Ureter (tissue), 1 donor: ENCODE measurements around the gene SLC25A21. TPM values are rescaled to one million over a fixed set of nuclear protein-coding genes. Genes with fewer than 3 reads are reported as not detected.

Experiments
- DNase-seq: peaks from one replicate; pipeline ENCODE4 v3.0.0-alpha.2; 2020; ENCODE audit warnings: low spot score
- total RNA-seq: library from RNA; stranded (reverse); gene quantifications from one replicate; pipeline ENCODE4 v1.2.4, GENCODE V29; 2023
- donor health status: DM: yes; HTN: yes; CAD: no.

Gene SLC25A21
- total RNA-seq, 1 donor from 2014 or later: 2.2 TPM

- no peak for DNase-seq
Measured at GRCh38 chr14:36767603-36768281, 404.7 kb downstream of the SLC25A21 start.

- no peak for DNase-seq
Measured at GRCh38 chr14:36766974-36767373, 405.4 kb downstream of the SLC25A21 start.

DNA sequence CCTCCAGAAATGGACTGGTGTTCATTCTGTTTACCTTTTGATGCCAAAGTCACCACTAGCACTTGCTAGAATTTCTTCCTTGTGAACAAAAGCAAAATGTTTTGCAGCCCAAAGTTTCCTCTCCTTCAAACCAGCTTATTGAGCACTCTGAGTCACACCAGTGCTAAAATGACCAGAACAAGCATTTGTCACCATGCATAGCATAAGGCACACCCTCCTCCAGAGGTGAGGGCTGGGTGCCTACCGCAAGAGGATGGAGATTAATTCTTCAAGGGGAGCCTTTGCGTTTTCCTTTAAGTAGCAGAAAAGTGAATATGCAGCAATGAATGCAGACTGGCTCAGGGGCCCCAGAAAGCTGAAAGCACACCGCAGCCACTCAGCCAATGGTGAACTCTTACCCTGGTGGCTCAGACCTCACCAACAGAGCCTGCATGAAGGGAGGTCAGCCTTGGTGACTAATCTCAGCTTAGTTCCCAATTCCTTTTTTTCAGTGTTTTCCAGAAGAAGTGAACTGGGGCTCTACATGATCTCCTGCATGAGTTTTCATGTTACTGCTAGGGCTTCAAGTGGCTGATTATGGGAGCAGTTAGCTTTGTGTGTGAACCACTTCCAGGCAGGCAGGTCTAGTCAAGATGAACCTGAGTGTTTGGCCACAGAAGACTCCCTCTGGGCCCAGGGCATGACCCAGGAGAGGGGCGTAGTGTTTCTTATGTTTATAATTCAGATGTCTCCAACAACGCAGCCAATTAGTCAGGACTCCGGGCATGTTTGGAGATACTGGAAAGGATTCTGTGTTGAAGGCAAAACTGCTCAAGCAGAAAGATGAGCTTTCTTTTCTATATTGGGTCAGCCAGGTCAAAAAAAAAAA is 414.4 kb downstream of the SLC25A21 start:
- no peak for DNase-seq

DNA sequence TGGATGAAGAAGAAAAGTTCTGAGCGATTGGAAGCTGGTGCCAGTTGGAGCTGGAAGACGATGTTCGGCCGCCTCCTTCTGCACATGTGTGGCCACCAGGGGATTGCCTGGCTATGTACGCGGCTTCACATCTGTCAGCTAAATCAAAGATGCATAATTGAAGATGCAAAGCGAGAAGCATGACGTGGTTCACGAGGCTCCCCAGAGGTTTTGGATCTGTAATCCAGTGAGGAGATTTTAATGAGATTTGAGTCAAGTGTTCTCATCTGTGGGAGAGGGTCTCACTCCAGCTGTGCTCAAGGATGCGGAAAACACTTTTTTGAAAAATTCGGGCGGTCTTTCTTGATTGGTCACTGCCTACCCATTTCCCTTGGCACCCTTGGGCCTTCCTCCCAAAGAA is 416.2 kb downstream of the SLC25A21 start:
- no peak for DNase-seq

- no peak for DNase-seq
Measured at GRCh38 chr14:36755756-36756155, 416.6 kb downstream of the SLC25A21 start.

DNA sequence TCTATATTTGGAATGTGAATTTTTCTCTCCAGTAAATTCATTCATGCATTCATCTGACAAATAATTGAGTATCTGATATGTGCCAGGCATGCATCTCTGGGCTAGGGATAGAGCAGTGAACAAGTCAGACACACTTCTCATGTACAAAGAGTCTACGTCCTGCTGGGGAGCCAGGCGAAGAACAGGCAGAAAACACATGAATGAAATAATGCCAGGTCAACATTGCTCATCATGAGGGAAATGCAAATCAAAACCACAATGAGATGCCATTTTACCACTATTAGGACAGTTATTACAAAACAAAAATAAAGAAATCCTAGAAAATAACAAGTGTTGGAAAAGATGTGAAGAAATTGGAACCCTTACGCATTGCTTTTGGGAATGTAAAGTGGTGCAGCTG is 420.5 kb downstream of the SLC25A21 start:
- no peak for DNase-seq

DNA sequence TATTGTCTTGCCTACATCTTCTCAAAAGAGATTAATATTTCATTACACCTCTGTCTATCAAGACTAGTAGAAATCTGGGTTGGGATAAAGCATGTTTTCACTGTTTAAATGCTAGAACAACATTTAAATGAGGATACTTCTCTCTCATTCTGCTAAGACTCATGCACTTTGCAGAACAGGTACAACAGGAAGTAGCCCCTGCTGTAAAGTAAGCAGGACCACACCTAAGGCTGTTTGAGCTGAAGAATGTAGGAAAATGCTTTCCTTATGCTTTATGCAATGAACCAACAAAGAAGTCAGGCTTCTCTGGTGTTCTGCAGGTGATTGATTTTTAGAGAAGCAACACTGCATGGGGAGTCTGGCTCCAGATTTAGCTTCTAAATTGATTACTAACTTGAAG is 421.3 kb downstream of the SLC25A21 start:
- no peak for DNase-seq

DNA sequence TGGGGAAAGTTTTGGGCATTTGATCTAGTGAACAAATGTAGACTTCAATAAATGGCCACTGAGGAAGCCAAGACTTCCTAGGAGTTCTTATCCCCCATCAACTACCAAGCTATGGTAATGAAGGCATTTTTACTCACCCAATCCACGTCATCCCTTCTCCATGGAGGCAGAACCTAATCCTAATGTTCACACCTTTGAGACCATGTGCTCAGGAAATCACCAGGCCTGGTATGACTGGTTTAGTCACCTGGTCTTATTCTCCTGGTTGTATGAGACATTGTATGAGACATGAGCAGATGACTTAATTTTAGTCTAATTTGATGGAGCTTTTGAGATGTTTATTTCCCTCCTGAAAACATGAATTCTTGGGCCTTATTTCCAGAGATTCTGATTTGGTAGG is 422.2 kb downstream of the SLC25A21 start:
- DNase-seq: no peak

GRCh38 chr14:36748610-36749213 is 423.7 kb downstream of the SLC25A21 start:
- DNase-seq: no peak

DNA sequence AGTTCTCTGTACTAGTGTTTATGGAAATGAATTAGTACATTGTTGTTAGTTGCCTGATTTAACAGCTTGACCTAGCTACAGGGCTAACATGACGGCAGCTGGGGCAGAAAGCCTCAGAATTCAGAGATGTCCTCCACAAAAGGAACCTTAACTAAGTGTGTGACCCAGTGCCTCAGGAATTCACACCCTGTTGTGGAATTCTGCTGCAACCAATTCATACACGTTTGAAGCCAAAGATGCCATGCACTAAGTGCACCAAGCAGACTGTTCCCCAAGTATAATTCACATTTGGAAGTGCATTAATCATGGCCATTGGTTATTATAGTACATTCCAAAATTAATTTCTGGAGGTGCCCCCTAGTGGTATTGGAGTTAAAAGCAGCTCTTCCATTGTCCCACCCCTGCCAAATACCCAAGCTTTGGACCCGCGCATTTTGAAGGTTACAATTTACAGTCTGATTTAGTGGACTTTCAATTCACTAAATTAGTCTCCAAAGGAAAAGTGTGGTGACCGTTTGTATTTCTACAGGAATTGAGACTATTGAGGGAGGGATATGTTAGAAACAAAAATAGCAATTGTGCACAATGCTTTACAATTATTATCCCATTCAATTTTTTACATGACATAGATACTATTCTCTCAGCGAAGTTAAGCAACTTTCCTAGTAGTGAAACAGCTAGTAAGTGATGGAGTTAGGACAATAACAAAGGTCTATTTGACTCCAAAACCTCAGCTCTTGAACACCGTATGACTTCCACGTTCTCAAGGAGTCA is 424.8 kb downstream of the SLC25A21 start:
- DNase-seq: no peak

DNA sequence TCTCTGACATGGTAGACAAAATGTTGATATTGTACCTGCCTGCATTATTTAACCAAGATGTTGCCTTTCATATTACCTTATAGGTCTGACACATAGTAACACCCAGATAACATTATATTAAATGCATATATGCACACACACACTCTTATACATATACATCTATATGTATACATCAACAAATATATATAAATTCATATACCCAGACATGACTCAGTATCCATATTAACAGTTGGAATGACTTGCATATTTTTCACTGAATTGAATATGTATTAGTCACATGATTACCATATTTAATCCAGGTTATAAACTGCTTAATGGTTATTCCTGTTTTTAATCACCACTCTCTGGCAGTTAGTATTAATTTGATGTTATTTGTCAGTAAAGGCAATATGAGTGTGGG is 425.5 kb downstream of the SLC25A21 start:
- no peak for DNase-seq

GRCh38 chr14:36741858-36742257 is 430.5 kb downstream of the SLC25A21 start:
- DNase-seq: no peak

GRCh38 chr14:36738269-36738668 is 434.1 kb downstream of the SLC25A21 start:
- no peak for DNase-seq

GRCh38 chr14:36726128-36726527 is 446.3 kb downstream of the SLC25A21 start:
- DNase-seq: no peak

DNA sequence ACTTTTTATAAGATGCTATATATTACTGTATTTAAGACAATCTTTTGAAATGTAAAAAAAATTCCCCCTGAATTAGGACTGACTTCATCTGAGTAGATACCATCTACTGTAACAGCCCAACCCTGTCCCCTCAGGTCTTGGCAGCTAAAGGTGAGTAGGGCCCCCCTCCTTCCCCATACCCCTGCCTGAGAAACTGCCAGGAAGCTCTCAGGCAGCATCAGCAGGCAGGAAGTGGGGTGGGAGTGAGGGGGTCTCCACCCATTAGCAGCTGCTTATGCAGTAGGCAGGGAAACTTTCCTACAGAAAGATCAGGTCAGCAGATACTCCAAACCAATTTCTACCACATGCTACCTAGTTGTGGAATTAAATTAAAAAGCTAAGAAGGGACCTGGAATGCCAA is 448.2 kb downstream of the SLC25A21 start:
- DNase-seq: no peak

DNA sequence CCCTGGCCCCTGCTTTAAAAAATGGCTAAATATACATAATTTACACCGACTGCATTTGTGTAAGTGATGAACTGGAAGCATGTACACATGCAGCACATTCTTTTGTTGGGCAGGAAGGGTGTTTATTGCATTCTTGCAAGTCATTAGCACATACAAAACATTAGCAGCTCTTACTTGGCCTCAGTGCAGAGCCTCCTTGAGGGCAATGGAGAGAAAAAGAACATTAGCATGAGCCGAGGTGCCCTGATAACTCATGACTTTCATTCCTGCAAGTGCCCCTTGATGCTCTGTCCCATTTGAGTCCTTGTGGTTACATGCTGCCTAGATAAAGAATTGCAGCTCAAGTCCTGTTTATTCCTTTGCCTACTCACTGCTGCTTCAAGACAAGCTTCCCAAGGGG is 448.9 kb downstream of the SLC25A21 start:
- DNase-seq: no peak

DNA sequence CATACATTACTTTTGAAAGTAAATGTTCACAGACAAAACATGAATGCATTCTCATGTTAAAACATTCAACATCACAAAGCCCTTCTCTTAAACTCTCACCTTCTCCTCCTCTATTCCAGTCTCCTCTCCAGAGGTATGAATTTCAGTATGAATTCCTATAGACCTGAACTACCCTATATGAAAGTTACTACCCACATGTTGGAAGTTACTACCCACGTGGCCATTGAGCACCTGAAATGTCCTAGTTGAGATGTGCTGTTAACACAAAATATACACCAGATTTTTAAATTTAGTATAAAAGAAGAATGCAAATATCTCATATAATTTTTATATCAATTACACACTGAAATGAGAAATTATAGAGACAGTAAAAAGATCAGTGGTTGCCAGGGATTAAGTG is 450.5 kb downstream of the SLC25A21 start:
- DNase-seq: no peak

DNA sequence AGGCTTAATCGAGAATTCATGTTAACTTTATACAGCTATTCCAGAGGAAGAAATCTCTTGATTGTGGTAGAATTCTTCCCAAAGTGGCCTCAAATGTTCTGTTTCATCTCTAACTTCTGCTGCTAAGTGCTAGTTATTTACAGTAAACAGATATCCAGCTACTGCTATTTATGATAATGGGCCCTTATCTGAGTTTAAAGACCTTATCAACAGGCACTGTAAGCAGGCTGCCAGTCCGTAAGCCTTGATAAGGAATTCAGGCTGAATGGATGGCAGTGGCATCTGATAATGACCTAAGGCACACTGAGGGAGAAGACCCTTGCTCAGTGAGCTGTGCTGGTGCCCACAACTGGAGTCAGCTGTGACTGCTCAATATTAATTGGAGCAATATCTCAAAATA is 451.7 kb downstream of the SLC25A21 start:
- DNase-seq: no peak

- no peak for DNase-seq
Measured at GRCh38 chr14:36719823-36720222, 452.6 kb downstream of the SLC25A21 start.

DNA sequence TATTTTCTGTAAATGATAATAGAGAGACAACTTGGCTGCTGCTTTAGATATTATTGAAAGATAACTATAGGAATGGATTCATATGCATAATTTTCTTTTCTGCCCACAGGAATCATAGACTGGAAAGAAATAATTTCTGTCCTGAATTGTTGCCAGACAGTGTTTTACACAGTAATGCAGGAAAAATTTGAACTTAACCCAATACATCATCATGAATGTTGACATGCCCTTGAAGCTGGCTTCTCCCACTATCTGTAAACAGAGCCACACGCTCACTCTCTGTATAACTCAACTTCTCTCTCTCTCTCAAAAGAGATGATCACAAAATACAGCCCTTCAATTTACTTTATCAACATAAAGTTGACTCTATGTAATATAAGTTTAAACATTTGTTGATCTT is 454.2 kb downstream of the SLC25A21 start:
- no peak for DNase-seq

DNA sequence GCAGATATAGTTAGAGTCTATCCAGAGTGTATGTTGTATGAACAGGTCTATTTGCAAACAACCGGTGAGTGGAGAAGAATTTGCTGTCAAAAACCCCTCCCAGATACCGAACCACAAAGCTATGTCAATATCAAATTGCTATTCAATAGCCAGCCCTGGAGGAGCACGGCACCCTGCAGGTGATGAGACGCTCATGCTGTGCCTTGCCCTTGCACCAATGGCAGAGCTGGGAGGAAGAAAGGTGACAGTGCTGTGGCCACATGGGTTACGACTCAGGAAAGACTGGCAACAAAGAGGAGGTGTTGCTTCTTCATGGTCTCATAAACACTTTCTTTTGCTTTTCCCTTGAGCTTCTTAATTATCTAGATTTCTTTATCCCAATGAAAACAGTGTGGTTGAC is 455.0 kb downstream of the SLC25A21 start:
- DNase-seq: no peak

DNA sequence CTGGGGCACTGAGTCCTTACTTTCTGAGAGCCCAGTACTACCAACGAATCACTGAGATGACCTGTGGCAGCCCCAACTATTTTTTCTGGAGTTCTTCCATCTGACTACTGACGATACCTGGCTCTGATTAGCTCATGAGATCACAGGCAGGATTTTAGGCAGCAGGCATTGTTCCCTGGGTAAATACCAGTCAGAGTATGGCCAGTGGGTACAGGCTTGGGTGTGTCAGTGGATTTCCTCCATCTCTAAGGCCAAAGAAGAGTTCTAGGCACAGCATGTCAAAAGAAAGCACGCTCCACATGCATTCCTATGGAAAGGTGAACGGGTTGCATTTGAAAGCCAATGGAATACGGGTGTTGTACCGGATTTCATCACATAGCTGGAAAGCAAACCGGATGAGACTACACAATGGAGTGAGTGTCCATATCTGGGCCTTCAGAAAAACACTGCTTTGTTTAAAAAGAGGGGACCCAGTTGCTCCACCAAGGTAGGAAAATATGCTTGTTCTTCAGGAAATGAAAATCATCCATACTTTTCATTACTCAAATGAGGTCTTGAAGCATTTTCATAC is 455.7 kb downstream of the SLC25A21 start:
- DNase-seq: no peak
